Spinal cord (tissue), 10 donors: ENCODE results near the gene PCMT1. TPM values are rescaled to one million over a fixed set of nuclear protein-coding genes. Genes with fewer than 3 reads are reported as not detected.

ENCODE experiments used
- DNase-seq, 6 donors: peaks; one replicate each; pipeline versions ENCODE4 v3.0.0 to v3.0.0-alpha.2; 2013 to 2015; ENCODE audit warnings: low spot score in 6 of 6, low read depth in 4 of 6
- H3K27ac ChIP-seq: one replicate; pipeline ENCODE4 v1.5.1; 2013; ENCODE audit warnings: low read depth, low read length, control low read depth
- H3K27me3 ChIP-seq: one replicate; pipeline ENCODE4 v1.6.1; 2013; ENCODE audit warnings: low read length; ENCODE audit not compliant: control insufficient read depth, insufficient read depth
- H3K36me3 ChIP-seq: one replicate; pipeline ENCODE4 v1.6.1; 2013; ENCODE audit warnings: low read length; ENCODE audit not compliant: control insufficient read depth, insufficient read depth
- H3K4me1 ChIP-seq: one replicate; pipeline ENCODE4 v1.6.1; 2013; ENCODE audit warnings: low read length; ENCODE audit not compliant: control insufficient read depth, insufficient read depth
- H3K4me3 ChIP-seq: one replicate; pipeline ENCODE4 v1.5.1; 2013; ENCODE audit warnings: low read depth, low read length, control low read depth
- H3K9me3 ChIP-seq: one replicate; pipeline ENCODE4 v1.6.1; 2013; ENCODE audit warnings: low read length; ENCODE audit not compliant: control insufficient read depth, insufficient read depth
- WGBS: methylation state at CpG from one replicate; pipeline ENCODE4 v1.1.5; 2013; ENCODE audit warnings: missing lambda C conversion rate; ENCODE audit not compliant: insufficient coverage; 5-methylcytosine and 5-hydroxymethylcytosine counted together
- long read RNA-seq, 4 donors: transcript quantifications; one replicate each; lab custom pipeline, GENCODE V29; 2026
- polyA plus RNA-seq, 2 donors: library from polyadenylated mRNA; unstranded; fragments of 120-200 nt; gene quantifications; one replicate each; pipeline ENCODE4 v1.2.1, GENCODE V29; 2013; ENCODE audit not compliant: insufficient read length in 2 of 2
- total RNA-seq, 2 donors: library from RNA; depleted of rRNA in 1 of 2; stranded (reverse); fragments of 120-200 nt in 1 of 2; fragments of >200 nt in 1 of 2; gene quantifications; one replicate each; pipeline versions ENCODE4 v1.2.3 to v1.2.4, GENCODE V29; 2013 to 2014
- donor health status: healthy.

Gene PCMT1
- 100 to 1,000 TPM in 1 of 2 donors, 10 to 100 TPM in 1; 84.4 to 173 TPM for total RNA-seq
- polyA plus RNA-seq: 100 to 1,000 TPM; 154 to 164 TPM
- long read RNA-seq, donor 1, transcript PCMT1-205 (8 exons, 1,984 nt): major isoform, 63 of 123 reads
- long read RNA-seq, donor 1, transcript PCMT1-203 (8 exons, 1,938 nt): minor isoform, 37 of 123 reads
- long read RNA-seq, donor 1, transcript PCMT1-201 (7 exons, 1,293 nt): minor isoform, 5 of 123 reads
- long read RNA-seq, donor 1, partial matches to known transcripts: 17 of 123 reads
- long read RNA-seq, donor 1, other reads (novel, unspliced or antisense): 0 of 123 reads
- long read RNA-seq, donor 2, transcript PCMT1-203 (8 exons, 1,938 nt): minor isoform, 12 of 44 reads
- long read RNA-seq, donor 2, transcript PCMT1-205 (8 exons, 1,984 nt): major isoform, 16 of 44 reads
- long read RNA-seq, donor 2, partial matches to known transcripts: 10 of 44 reads
- long read RNA-seq, donor 2, other reads (novel, unspliced or antisense): 0 of 44 reads
- long read RNA-seq, donor 3, transcript PCMT1-205 (8 exons, 1,984 nt): minor isoform, 19 of 68 reads
- long read RNA-seq, donor 3, transcript PCMT1-203 (8 exons, 1,938 nt): major isoform, 23 of 68 reads
- long read RNA-seq, donor 3, transcript PCMT1-201 (7 exons, 1,293 nt): minor isoform, 12 of 68 reads
- long read RNA-seq, donor 3, partial matches to known transcripts: 12 of 68 reads
- long read RNA-seq, donor 3, other reads (novel, unspliced or antisense): 0 of 68 reads
- long read RNA-seq, donor 4, transcript PCMT1-205 (8 exons, 1,984 nt): minor isoform, 12 of 70 reads
- long read RNA-seq, donor 4, transcript PCMT1-203 (8 exons, 1,938 nt): major isoform, 37 of 70 reads
- long read RNA-seq, donor 4, transcript PCMT1-201 (7 exons, 1,293 nt): minor isoform, 6 of 70 reads
- long read RNA-seq, donor 4, partial matches to known transcripts: 14 of 70 reads
- long read RNA-seq, donor 4, other reads (novel, unspliced or antisense): 0 of 70 reads

- Histone ChIP-seq H3K27ac (peak within 1 kb of the TSS; percentile 90), H3K36me3 (no peaks in the 10 kb centered on the region), H3K4me3 (peak within 1 kb of the TSS; percentile 100), H3K27me3 (no peaks in the 10 kb centered on the region), H3K9me3 (no peaks in the 10 kb centered on the region), H3K4me1 (peaks cover 28% of the 10 kb centered on the region)
- DNase-seq: peak; percentile 75 to 97 (median 86)
- under 1% methylated on average over 60 of the region's 60 CpGs for WGBS
These were observed at the start of gene PCMT1 for GRCh38 chr6:149749594-149750135. PCMT1 (plus strand) TSS chr6:149749741; CDS start chr6:149749902, 161 bp downstream.

- Histone ChIP-seq H3K27me3 (no peaks in the 10 kb centered on the region), H3K4me3 (no peak overlapping the region), H3K9me3 (no peaks in the 10 kb centered on the region), H3K36me3 (peaks cover 12% of the 10 kb centered on the region), H3K4me1 (no peaks in the 10 kb centered on the region), H3K27ac (no peak overlapping the region)
- 64% methylated on average over 6 of the region's 7 CpGs for WGBS
- DNase-seq: no peak
These were observed 47.8 kb upstream of the PCMT1 start for GRCh38 chr6:149701714-149702113.

GRCh38 chr6:149711711-149712110, 37.8 kb upstream of the PCMT1 start:
- H3K27me3 ChIP-seq: no peaks in the 10 kb centered on the region
- H3K36me3 ChIP-seq: no peaks in the 10 kb centered on the region
- peaks cover 6% of the 10 kb centered on the region for H3K4me1 ChIP-seq
- H3K27ac ChIP-seq: no peak overlapping the region
- no CpG with 5 or more reads among the region's 5 CpGs for WGBS
- H3K9me3 ChIP-seq: no peaks in the 10 kb centered on the region
- DNase-seq: no peak
- no peak overlapping the region for H3K4me3 ChIP-seq

- no peak for DNase-seq
- Histone ChIP-seq H3K27me3 (no peaks in the 10 kb centered on the region), H3K36me3 (no peaks in the 10 kb centered on the region), H3K9me3 (no peaks in the 10 kb centered on the region), H3K27ac (no peak overlapping the region), H3K4me3 (no peak overlapping the region), H3K4me1 (peaks cover 10% of the 10 kb centered on the region)
- WGBS: no CpG with 5 or more reads among the region's 1 CpG
These were observed 35.1 kb upstream of the PCMT1 start for GRCh38 chr6:149714442-149714841.

GRCh38 chr6:149716181-149716963, 33.2 kb upstream of the PCMT1 start:
- Histone ChIP-seq H3K9me3 (no peaks in the 10 kb centered on the region), H3K36me3 (no peaks in the 10 kb centered on the region), H3K4me1 (peaks cover 10% of the 10 kb centered on the region), H3K27ac (no peak overlapping the region), H3K27me3 (no peaks in the 10 kb centered on the region), H3K4me3 (peak overlapping the region; percentile 90)
- no CpG with 5 or more reads among the region's 8 CpGs for WGBS
- no peak for DNase-seq

- 0% methylated on average over 4 of the region's 9 CpGs for WGBS
- Histone ChIP-seq H3K9me3 (no peaks in the 10 kb centered on the region), H3K4me1 (peaks cover 10% of the 10 kb centered on the region)
These were observed 32.3 kb upstream of the PCMT1 start for GRCh38 chr6:149717255-149717587.

GRCh38 chr6:149717588-149718458, 31.7 kb upstream of the PCMT1 start, which contains the start of gene LATS1:
LATS1 (minus strand) TSS chr6:149718101; CDS start chr6:149702126, 15,975 bp downstream.
- Histone ChIP-seq H3K27me3 (no peaks in the 10 kb centered on the region), H3K36me3 (no peaks in the 10 kb centered on the region), H3K9me3 (no peaks in the 10 kb centered on the region), H3K4me1 (peaks cover 10% of the 10 kb centered on the region), H3K27ac (peak within 1 kb of the TSS; percentile 99), H3K4me3 (peak within 1 kb of the TSS; percentile 90)
- WGBS: under 1% methylated on average over 81 of the region's 82 CpGs
- DNase-seq: peak; percentile 79 to 96 (median 85)

More at GRCh38 chr6:149717255-149717587, 32.3 kb upstream of the PCMT1 start:
- peak in 2 of 6 donors; percentile 17 to 43 for DNase-seq
- H3K36me3 ChIP-seq: no peaks in the 10 kb centered on the region
- no peaks in the 10 kb centered on the region for H3K27me3 ChIP-seq
- H3K4me3 ChIP-seq: peak overlapping the region; percentile 90
- peak overlapping the region; percentile 99 for H3K27ac ChIP-seq

GRCh38 chr6:149719531-149719930, 30.0 kb upstream of the PCMT1 start:
- Histone ChIP-seq H3K36me3 (no peaks in the 10 kb centered on the region), H3K4me1 (peaks cover 10% of the 10 kb centered on the region), H3K27ac (no peak overlapping the region), H3K27me3 (no peaks in the 10 kb centered on the region), H3K9me3 (no peaks in the 10 kb centered on the region), H3K4me3 (no peak overlapping the region)
- WGBS: 97% methylated on average over 3 of the region's 3 CpGs
- DNase-seq: no peak
